Transverse colon (tissue), 4 donors: Measurements from ENCODE around the gene UBLCP1. TPM values are rescaled to one million over a fixed set of nuclear protein-coding genes. Genes with fewer than 3 reads are reported as not detected.

Source experiments
- DNase-seq: peaks from one replicate; pipeline ENCODE4 v3.0.0-alpha.2; 2019
- H3K27ac ChIP-seq, 4 donors: fragments of 200-600 bp; sonication (generic); 2 replicates each; pipeline ENCODE4 v1.5.1; 2016 to 2018; ENCODE audit warnings: inconsistent platforms in 4 of 4
- H3K27me3 ChIP-seq: fragments of 200-600 bp; sonication (generic); 2 replicates; pipeline ENCODE4 v1.5.1; 2017; ENCODE audit warnings: inconsistent platforms
- H3K36me3 ChIP-seq, 4 donors: fragments of 200-600 bp; sonication (generic); 2 replicates each; pipeline ENCODE4 v1.5.1; 2017 to 2019; ENCODE audit warnings: inconsistent platforms in 4 of 4
- H3K4me1 ChIP-seq, 4 donors: fragments of 200-600 bp; sonication (generic); 2 replicates each; pipeline ENCODE4 v1.5.1; 2017 to 2020; ENCODE audit warnings: inconsistent platforms in 4 of 4
- H3K4me3 ChIP-seq, 4 donors: fragments of 200-600 bp; sonication (generic); 1 replicate in 1 of 4; 2 replicates in 3 of 4; pipeline versions ENCODE4 v1.5.1 to v1.6.1; 2017 to 2019; ENCODE audit warnings: inconsistent platforms in 4 of 4
- H3K9me3 ChIP-seq, 2 donors: fragments of 200-600 bp; sonication (generic); 2 replicates each; pipeline ENCODE4 v1.5.1; 2017 to 2019; ENCODE audit warnings: inconsistent platforms in 2 of 2
- CTCF ChIP-seq, 5 experiments: fragments of 200-600 bp in 3 of 5; fragments of 450-650 bp in 2 of 5; sonication (generic) in 3 of 5; IDR thresholded peaks; 1 replicate in 2 of 5; 2 replicates in 3 of 5; pipeline ENCODE4 v1.5.1; 2016 to 2017; ENCODE audit warnings: antibody characterized with exemption in 5 of 5, inconsistent platforms in 3 of 5, mild to moderate bottlenecking in 2 of 5, moderate library complexity in 1 of 5
- EP300 ChIP-seq: sonication (generic); formaldehyde crosslinking; IDR thresholded peaks from one replicate; pipeline ENCODE4 v1.6.1; 2017; ENCODE audit warnings: antibody characterized with exemption, low read depth
- POLR2A ChIP-seq: fragments of 450-650 bp; IDR thresholded peaks from one replicate; pipeline ENCODE4 v1.6.1; 2016; ENCODE audit warnings: antibody characterized with exemption, mild to moderate bottlenecking, moderate library complexity
- POLR2AphosphoS5 ChIP-seq, 3 donors: sonication (generic); formaldehyde crosslinking; IDR thresholded peaks; one replicate each; pipeline ENCODE4 v1.6.1; 2016; ENCODE audit warnings: antibody characterized with exemption in 3 of 3
- WGBS, 2 donors: methylation state at CpG; one replicate each; pipeline ENCODE4 v1.1.5; 2018; ENCODE audit warnings: low coverage in 1 of 2; 5-methylcytosine and 5-hydroxymethylcytosine counted together
- in situ Hi-C, 4 donors: fragments of 200-750 bp; cut with MboI; loops; one replicate each; pipeline versions ENCODE4 v1.15.0 to v1.15.1; 2017; ENCODE audit warnings: low sequenced_read_pairs in 3 of 4, low pct_ligation_motif_present in 1 of 4, low pct_unique_long_range_greater_than_20kb in 1 of 4
- intact Hi-C: fragments of 100-400 bp; cut with DNase I; formaldehyde crosslinking; loops from one replicate; pipeline ENCODE4 v1.15.1; 2023; ENCODE audit warnings: low total_unique reads
- total RNA-seq, 4 donors: library from RNA; depleted of rRNA; stranded (reverse); fragments of >200 nt; gene quantifications; one replicate each; pipeline ENCODE4 v1.1.0, GENCODE V29; 2016

Gene UBLCP1
- total RNA-seq, 4 donors from 2014 or later: 2.2 to 15.2 (median 8.8) TPM

GRCh38 chr5:159317849-159318248 lies 54.8 kb downstream of the UBLCP1 start:
- in situ Hi-C loops (loop anchor here in 2 of 4 donors (10.0 to 25.0 kb wide), 2 partner anchors 163 to 669 kb away; no protein-coding TSS in a partner anchor), intact Hi-C loops (loop anchor here (5.0 kb wide), 1 partner anchor 656 kb away; no protein-coding TSS in a partner anchor)
- TF ChIP-seq EP300 (no peak), POLR2AphosphoS5 (IDR thresholded peaks at IDR 0.05) (no peak), CTCF (IDR thresholded peaks at IDR 0.05) (no peak)
- Histone ChIP-seq H3K27ac (no peak overlapping the region), H3K9me3 (no peaks in the 10 kb centered on the region), H3K27me3 (no peaks in the 10 kb centered on the region), H3K4me1 (no peaks in the 10 kb centered on the region), H3K36me3 (no peaks in the 10 kb centered on the region), H3K4me3 (no peak overlapping the region)
- WGBS, 2 donors: 77 to 78% methylated on average over 2 of the region's 2 CpGs
- DNase-seq: no peak

DNA sequence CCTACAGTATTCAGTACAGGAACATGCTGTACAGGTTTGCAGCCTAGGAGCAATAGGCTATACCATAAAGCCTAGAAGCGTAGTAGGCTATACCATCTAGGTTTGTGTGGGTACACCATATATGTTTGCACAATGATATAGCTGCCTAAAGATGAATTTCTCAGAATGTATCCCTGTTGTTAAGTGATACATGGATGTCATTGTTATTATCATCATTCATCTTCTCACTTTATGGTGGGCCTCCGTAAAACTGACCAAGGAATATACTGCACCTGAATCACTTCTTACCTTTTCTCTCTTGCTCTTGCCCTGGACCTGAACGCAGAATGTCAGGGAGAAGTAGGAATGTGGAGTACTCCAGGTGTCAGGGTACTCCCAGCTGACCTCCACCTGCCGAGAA lies 55.4 kb downstream of the UBLCP1 start:
- 60 to 77% methylated on average over 3 to 4 of the region's 4 CpGs for WGBS, 2 donors
- no peak for TF ChIP-seq POLR2AphosphoS5 (IDR thresholded peaks at IDR 0.05)
- TF ChIP-seq EP300: no peak
- TF ChIP-seq POLR2A: no peak
- TF ChIP-seq CTCF (IDR thresholded peaks at IDR 0.05): no peak
- Histone ChIP-seq H3K4me1 (no peaks in the 10 kb centered on the region), H3K4me3 (no peak overlapping the region), H3K36me3 (no peaks in the 10 kb centered on the region), H3K9me3 (no peaks in the 10 kb centered on the region), H3K27ac (no peak overlapping the region), H3K27me3 (no peaks in the 10 kb centered on the region)
- in situ Hi-C loops: loop anchor here in 2 of 4 donors (10.0 to 25.0 kb wide), 2 partner anchors 164 to 669 kb away; no protein-coding TSS in a partner anchor
- intact Hi-C loops: loop anchor here (5.0 kb wide), 1 partner anchor 656 kb away; no protein-coding TSS in a partner anchor
- no peak for DNase-seq

DNA sequence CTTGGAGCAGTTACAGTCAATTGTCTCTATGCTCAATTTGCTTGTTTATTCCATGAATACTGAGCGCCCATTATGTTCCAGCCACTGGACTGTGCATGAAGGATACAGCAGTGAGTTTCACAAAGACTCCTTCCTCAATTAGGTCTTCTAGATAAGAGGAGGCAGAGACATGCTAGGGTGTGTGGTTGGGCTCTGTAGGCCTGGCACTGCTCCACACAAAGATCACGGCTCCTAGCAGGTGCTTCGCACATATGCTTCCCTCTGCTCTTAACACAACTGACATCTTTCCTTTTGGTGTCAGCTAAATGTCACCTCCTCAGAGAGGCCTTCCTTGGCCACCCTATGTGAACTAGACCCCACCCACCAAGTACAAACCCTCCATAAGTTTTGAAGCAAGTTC lies 56.3 kb downstream of the UBLCP1 start:
- in situ Hi-C loops (loop anchor here in 2 of 4 donors (10.0 to 25.0 kb wide), 2 partner anchors 165 to 668 kb away; no protein-coding TSS in a partner anchor), intact Hi-C loops (loop anchor here (5.0 kb wide), 1 partner anchor 657 kb away; no protein-coding TSS in a partner anchor)
- no peaks in the 10 kb centered on the region for H3K4me1 ChIP-seq
- no peaks in the 10 kb centered on the region for H3K36me3 ChIP-seq
- WGBS, 2 donors: 50 to 72% methylated on average over 2 to 3 of the region's 3 CpGs
- no peaks in the 10 kb centered on the region for H3K27me3 ChIP-seq
- H3K4me3 ChIP-seq: no peak overlapping the region
- TF ChIP-seq EP300: no peak
- no peak for TF ChIP-seq POLR2AphosphoS5 (IDR thresholded peaks at IDR 0.05)
- TF ChIP-seq POLR2A: no peak
- TF ChIP-seq CTCF (IDR thresholded peaks at IDR 0.05): no peak
- H3K9me3 ChIP-seq: no peaks in the 10 kb centered on the region
- no peak overlapping the region for H3K27ac ChIP-seq
- no peak for DNase-seq

- H3K36me3 ChIP-seq: no peaks in the 10 kb centered on the region
- WGBS, 2 donors: 61 to 64% methylated on average over 2 of the region's 2 CpGs
- in situ Hi-C loops: loop anchor here in 2 of 4 donors (10.0 to 25.0 kb wide), 2 partner anchors 165 to 667 kb away; no protein-coding TSS in a partner anchor
These were observed 56.7 kb downstream of the UBLCP1 start for GRCh38 chr5:159319832-159320231.

More at GRCh38 chr5:159319832-159320231, 56.7 kb downstream of the UBLCP1 start:
- no peak for DNase-seq
- intact Hi-C loops: loop anchor here (5.0 kb wide), 1 partner anchor 658 kb away; no protein-coding TSS in a partner anchor
- Histone ChIP-seq H3K27me3 (no peaks in the 10 kb centered on the region), H3K4me3 (no peak overlapping the region), H3K27ac (no peak overlapping the region), H3K4me1 (no peaks in the 10 kb centered on the region), H3K9me3 (no peaks in the 10 kb centered on the region)
- TF ChIP-seq POLR2A (no peak), POLR2AphosphoS5 (IDR thresholded peaks at IDR 0.05) (no peak), EP300 (no peak), CTCF (IDR thresholded peaks at IDR 0.05) (no peak)
